Parathyroid adenoma (tissue), 2 donors: ENCODE measurements around the gene NREP.

Experiments used
- H2AFZ ChIP-seq: fragments of 300-600 bp; sonication (generic); one replicate; pipeline ENCODE4 v1.7.0; 2017; ENCODE audit warnings: antibody characterized with exemption, mild to moderate bottlenecking
- H3K27ac ChIP-seq: fragments of 300-600 bp; sonication (generic); one replicate; pipeline ENCODE4 v1.7.0; 2017
- H3K27me3 ChIP-seq: fragments of 300-600 bp; sonication (generic); one replicate; pipeline ENCODE4 v1.7.0; 2017; ENCODE audit warnings: low read length; ENCODE audit not compliant: control insufficient read depth, insufficient read depth
- H3K36me3 ChIP-seq: fragments of 300-600 bp; sonication (generic); one replicate; pipeline ENCODE4 v1.7.0; 2017; ENCODE audit warnings: low read length; ENCODE audit not compliant: control insufficient read depth, insufficient read depth
- H3K4me1 ChIP-seq: fragments of 300-600 bp; sonication (generic); one replicate; pipeline ENCODE4 v1.7.0; 2017; ENCODE audit warnings: control low read depth
- H3K4me2 ChIP-seq: fragments of 300-600 bp; sonication (generic); one replicate; pipeline ENCODE4 v1.7.0; 2017; ENCODE audit warnings: low read length
- H3K4me3 ChIP-seq: fragments of 300-600 bp; sonication (generic); one replicate; pipeline ENCODE4 v1.7.0; 2017; ENCODE audit warnings: low read depth, low read length
- H3K79me2 ChIP-seq: fragments of 300-600 bp; sonication (generic); one replicate; pipeline ENCODE4 v1.7.0; 2017; ENCODE audit warnings: control low read depth
- H3K9ac ChIP-seq: fragments of 300-600 bp; sonication (generic); one replicate; pipeline ENCODE4 v1.7.0; 2017; ENCODE audit warnings: mild to moderate bottlenecking
- H3K9me3 ChIP-seq: fragments of 300-600 bp; sonication (generic); one replicate; pipeline ENCODE4 v1.7.0; 2017; ENCODE audit warnings: low read length; ENCODE audit not compliant: control insufficient read depth
- TF ChIP-seq, protein P1 (sequence below): fragments of 300-600 bp; sonication (generic); IDR thresholded peaks from one replicate; pipeline ENCODE4 v1.7.0; 2017; ENCODE audit warnings: antibody characterized with exemption, mild to moderate bottlenecking
- donor health status: primary hyperparathyroidism.

The NREP gene

DNA sequence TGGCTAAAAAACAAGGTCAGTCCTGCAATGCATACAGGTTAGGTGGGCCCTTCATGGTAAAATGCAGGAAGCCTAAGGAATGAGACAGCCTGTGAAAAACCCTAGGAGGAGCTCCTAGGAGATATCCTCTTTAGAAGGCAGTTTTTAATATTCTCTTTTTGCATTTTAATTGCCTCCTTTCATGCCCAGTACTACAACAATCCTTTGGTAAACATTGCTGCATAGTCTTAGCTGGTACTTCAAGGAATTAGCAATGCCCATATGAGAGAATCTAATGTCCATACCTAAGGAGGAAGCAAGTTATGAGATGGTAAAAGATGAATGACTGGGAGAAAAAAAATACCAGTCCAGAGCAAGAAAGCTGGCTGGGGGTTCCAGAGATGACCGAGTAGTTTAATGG is 61.0 kb downstream of the NREP start:
- H2AFZ ChIP-seq: no peak overlapping the region
- no peak overlapping the region for H3K27ac ChIP-seq
- H3K4me1 ChIP-seq: no peaks in the 10 kb centered on the region
- TF ChIP-seq, protein P1, sequence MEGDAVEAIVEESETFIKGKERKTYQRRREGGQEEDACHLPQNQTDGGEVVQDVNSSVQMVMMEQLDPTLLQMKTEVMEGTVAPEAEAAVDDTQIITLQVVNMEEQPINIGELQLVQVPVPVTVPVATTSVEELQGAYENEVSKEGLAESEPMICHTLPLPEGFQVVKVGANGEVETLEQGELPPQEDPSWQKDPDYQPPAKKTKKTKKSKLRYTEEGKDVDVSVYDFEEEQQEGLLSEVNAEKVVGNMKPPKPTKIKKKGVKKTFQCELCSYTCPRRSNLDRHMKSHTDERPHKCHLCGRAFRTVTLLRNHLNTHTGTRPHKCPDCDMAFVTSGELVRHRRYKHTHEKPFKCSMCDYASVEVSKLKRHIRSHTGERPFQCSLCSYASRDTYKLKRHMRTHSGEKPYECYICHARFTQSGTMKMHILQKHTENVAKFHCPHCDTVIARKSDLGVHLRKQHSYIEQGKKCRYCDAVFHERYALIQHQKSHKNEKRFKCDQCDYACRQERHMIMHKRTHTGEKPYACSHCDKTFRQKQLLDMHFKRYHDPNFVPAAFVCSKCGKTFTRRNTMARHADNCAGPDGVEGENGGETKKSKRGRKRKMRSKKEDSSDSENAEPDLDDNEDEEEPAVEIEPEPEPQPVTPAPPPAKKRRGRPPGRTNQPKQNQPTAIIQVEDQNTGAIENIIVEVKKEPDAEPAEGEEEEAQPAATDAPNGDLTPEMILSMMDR: no peak
- H3K27me3 ChIP-seq: no peaks in the 10 kb centered on the region
- no peaks in the 10 kb centered on the region for H3K36me3 ChIP-seq
- H3K4me2 ChIP-seq: no peak overlapping the region
- no peaks in the 10 kb centered on the region for H3K9me3 ChIP-seq
- no peak overlapping the region for H3K9ac ChIP-seq
- no peaks in the 10 kb centered on the region for H3K79me2 ChIP-seq
- no peak overlapping the region for H3K4me3 ChIP-seq

DNA sequence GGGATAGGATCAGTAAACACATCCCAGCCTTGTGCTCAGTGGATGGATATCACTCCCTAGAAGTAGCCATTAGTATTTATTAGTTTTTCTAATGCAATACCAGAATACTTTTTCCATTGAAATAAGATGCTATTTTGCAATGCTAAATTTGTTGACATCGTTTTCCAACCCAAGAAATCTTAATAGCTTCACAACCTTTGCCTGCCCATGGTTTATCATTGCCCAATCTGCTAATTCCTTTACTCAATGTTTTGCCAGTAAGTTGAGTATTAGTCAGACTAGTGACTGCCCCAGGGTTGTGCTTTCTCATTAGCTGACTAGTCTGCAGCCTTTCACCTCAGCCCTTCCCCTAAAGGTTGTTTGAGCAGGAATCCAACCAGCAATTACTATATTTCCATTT is 62.9 kb downstream of the NREP start:
- Histone ChIP-seq H3K9ac (no peak overlapping the region), H3K4me2 (no peak overlapping the region), H3K9me3 (no peaks in the 10 kb centered on the region), H3K27ac (no peak overlapping the region), H3K27me3 (no peaks in the 10 kb centered on the region), H3K79me2 (no peaks in the 10 kb centered on the region), H2AFZ (no peak overlapping the region), H3K36me3 (no peaks in the 10 kb centered on the region), H3K4me3 (no peak overlapping the region), H3K4me1 (no peaks in the 10 kb centered on the region)
- TF ChIP-seq, protein P1: no peak

DNA sequence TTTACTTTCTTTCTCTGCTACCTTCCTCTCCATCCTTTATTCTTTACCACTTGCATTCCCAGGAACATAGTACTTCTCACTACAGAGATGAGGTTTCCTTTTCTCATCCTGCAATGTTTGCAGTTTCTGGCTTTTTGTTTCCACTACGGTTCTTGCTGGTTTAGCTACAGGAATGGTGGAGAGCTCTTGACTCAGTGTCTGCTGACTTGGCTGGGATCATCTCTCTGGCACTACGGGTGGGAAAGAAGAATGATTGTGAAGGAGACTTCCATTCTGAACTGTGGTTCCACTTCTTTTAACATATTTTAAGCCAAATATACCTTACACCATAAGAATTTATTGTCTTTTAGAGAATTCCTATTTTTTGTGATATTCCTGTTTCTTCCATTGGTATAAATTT is 65.1 kb downstream of the NREP start:
- H3K36me3 ChIP-seq: no peaks in the 10 kb centered on the region
- no peak overlapping the region for H3K4me2 ChIP-seq
- no peak overlapping the region for H3K27ac ChIP-seq
- no peaks in the 10 kb centered on the region for H3K9me3 ChIP-seq
- H3K4me3 ChIP-seq: no peak overlapping the region
- no peaks in the 10 kb centered on the region for H3K4me1 ChIP-seq
- TF ChIP-seq, protein P1: no peak
- no peak overlapping the region for H3K9ac ChIP-seq
- no peaks in the 10 kb centered on the region for H3K27me3 ChIP-seq
- H3K79me2 ChIP-seq: no peaks in the 10 kb centered on the region
- H2AFZ ChIP-seq: no peak overlapping the region

DNA sequence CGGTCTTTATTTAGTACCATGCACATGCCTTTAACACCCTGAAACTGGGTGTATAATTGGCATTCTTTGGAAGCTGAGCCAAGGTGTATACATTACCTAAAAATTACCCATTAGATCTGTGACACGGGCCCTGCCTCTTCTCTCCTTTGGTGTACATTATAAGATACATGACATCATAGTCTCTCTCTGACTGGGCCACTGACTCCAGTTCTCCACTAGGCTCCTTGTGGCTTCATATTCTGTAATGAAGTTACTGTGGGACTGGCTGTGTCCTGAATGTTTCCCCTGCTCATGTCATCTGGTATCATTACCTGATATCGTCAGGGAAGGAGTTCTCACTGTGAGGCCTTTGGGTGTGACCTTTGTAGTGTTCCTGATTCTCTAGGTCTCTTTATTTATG is 65.5 kb downstream of the NREP start:
- H3K4me2 ChIP-seq: no peak overlapping the region
- H3K4me1 ChIP-seq: no peaks in the 10 kb centered on the region
- no peak overlapping the region for H3K4me3 ChIP-seq
- no peaks in the 10 kb centered on the region for H3K27me3 ChIP-seq
- TF ChIP-seq, protein P1: no peak
- no peak overlapping the region for H3K9ac ChIP-seq
- no peak overlapping the region for H3K27ac ChIP-seq
- no peaks in the 10 kb centered on the region for H3K9me3 ChIP-seq
- H3K79me2 ChIP-seq: no peaks in the 10 kb centered on the region
- no peaks in the 10 kb centered on the region for H3K36me3 ChIP-seq
- no peak overlapping the region for H2AFZ ChIP-seq

DNA sequence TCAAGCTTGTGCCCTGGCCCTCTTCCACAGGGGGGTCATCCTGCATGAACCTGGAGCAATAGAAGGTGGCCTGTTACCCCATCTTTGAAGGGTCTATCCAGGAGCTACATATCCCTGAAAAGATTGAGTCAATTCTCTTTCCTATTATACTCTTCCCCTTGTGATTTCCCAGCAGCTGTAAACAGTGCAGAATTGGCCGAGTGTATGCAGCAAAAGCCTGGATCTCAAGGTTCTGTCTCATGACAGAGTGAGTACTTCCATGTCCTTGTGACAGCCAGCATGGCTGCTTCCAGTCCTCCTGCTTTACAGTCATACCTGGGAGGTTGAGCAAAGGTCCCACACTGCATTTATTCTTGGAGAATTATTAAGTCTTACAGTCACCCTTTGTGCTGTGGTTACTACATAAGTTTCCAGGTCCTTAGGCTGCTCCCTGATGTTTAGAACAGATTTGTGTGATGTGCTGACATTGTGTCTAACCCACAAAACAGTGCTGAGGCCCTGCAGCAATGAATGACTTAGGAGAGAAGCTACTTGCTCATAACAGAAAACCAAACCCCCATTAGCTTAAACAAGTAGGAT is 67.5 kb downstream of the NREP start:
- TF ChIP-seq, protein P1: no peak
- H2AFZ ChIP-seq: no peak overlapping the region
- no peak overlapping the region for H3K9ac ChIP-seq
- H3K27ac ChIP-seq: no peak overlapping the region
- H3K79me2 ChIP-seq: no peaks in the 10 kb centered on the region
- H3K9me3 ChIP-seq: no peaks in the 10 kb centered on the region
- no peak overlapping the region for H3K4me2 ChIP-seq
- no peaks in the 10 kb centered on the region for H3K36me3 ChIP-seq
- no peaks in the 10 kb centered on the region for H3K27me3 ChIP-seq
- H3K4me3 ChIP-seq: no peak overlapping the region
- H3K4me1 ChIP-seq: no peaks in the 10 kb centered on the region
